NCI-H2107 treated with DMSO at 0.1 percent for 48 hours (cell line): Measurements from ENCODE around the gene FJX1.
"Not testable (repeated sequence)": the region's sequence is repeated elsewhere in the genome, so short reads cannot be mapped to it uniquely, and the experiment has no call there.

Experiments used
- DNase-seq: peaks from one replicate; lab custom pipeline; 2025; ENCODE audit not compliant: unreplicated experiment; lab: John Stamatoyannopoulos, UW

FJX1 gene

GRCh38 chr11:35664977-35665441 is 46.7 kb downstream of the FJX1 start:
- DNase-seq, result no peak

- no peak for DNase-seq
Measured at GRCh38 chr11:35667257-35667656, 49.0 kb downstream of the FJX1 start.

DNA sequence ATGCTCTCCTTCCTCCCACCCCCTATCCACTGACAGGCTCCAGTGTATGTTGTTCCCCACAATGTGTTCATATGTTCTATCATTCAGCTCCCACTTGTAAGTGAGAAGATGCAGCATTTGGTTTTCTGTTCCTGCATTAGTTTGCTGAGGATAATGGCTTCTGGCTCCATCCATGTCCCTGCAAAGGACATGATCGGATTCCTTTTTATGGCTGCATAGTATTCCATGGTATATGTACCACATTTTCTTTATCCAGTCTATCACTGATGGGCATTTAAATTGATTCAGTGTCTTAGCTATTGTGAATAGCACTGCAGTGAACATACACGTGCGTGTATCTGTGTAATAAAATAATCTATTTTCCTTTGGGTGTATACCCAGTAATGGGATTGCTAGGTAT is 50.1 kb downstream of the FJX1 start:
- DNase-seq, result not testable (repeated sequence)
